Dermis blood vessel endothelial cell (primary cell): Measurements from ENCODE around the gene CXorf49B. TPM values are rescaled to one million over a fixed set of nuclear protein-coding genes. Genes with fewer than 3 reads are reported as not detected.
"Not testable (repeated sequence)": the region's sequence is repeated elsewhere in the genome, so short reads cannot be mapped to it uniquely, and the experiment has no call there.

ENCODE experiments used
- DNase-seq: peaks from one replicate; pipeline ENCODE4 v3.0.0; 2010
- total RNA-seq: library from RNA; depleted of rRNA; stranded (reverse); fragments of >200 nt; gene quantifications from 2 replicates; pipeline ENCODE4 v1.2.3, GENCODE V29; 2014

Gene CXorf49B
- total RNA-seq, result not detected in 2 replicates

- not testable (repeated sequence) for DNase-seq
Measured at GRCh38 chrX:71763049-71763448, at the start of gene CXorf49B. CXorf49B (plus strand) TSS chrX:71763349; CDS start chrX:71763424, 75 bp downstream.

DNA sequence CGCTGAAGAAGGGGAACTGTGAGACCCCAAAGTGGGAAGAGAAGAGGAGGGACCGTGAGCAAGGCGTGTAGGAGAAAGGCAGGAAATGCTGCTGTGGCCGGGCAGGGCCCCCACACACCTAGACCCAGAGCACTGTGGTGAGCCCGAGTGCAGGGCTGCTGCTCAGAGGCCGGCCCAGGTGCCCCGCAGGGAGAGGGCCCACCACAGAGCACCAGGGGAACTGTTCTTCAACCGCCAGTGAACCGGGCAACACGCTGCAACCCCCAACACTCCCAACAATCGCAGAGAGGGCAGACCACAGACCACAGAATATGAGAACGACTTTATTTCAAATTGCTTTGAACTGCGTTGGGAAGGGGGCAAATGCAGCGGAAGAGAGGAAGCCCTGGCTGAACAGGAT, 49.1 kb upstream of the CXorf49B start:
- not testable (repeated sequence) for DNase-seq

DNA sequence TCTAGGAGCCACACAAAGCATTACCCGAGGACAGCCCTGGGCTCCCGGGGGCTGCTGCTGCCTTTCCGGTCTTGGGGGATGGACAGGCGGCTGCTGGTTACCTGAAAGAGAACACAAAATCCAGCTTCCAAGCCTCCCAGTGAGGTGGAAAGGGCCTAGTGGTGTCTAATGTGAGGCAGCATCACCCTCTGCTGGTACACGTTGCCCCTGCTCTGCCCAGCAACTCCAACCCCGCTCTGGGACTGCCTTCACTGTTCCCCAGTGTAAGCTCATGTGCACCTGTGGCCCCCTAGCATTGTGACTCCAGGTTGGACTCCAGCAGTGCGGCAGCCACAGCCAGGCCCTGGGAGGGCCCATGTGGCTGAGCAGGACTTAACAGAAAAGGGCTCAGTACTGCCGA, 47.6 kb upstream of the CXorf49B start:
- not testable (repeated sequence) for DNase-seq

DNA sequence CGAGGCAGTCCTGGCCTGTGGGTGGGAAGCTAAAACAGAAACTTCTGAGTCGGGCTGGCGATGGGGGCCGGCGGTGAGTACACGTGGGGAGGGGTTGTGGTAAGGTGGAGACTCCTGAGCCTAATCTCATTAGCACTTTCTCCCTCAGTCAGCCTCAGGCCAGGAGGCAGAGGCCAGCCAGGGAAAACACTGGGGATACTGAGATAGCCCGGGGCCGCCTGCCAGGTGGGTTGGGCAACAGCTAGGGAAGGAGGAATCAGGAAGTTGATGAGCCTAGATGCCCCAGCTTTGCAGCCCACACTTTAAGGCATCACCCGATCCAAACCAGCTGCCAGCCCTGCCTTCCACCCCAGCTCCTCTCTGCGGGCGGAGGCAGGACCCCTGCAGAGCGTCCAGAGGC, 46.8 kb upstream of the CXorf49B start:
- not testable (repeated sequence) for DNase-seq

- DNase-seq, result not testable (repeated sequence)
Measured at GRCh38 chrX:71718185-71718584, 45.0 kb upstream of the CXorf49B start, which contains the start of gene CXorf49. CXorf49 (minus strand) TSS chrX:71718285; CDS start chrX:71718151, 134 bp downstream.

DNA sequence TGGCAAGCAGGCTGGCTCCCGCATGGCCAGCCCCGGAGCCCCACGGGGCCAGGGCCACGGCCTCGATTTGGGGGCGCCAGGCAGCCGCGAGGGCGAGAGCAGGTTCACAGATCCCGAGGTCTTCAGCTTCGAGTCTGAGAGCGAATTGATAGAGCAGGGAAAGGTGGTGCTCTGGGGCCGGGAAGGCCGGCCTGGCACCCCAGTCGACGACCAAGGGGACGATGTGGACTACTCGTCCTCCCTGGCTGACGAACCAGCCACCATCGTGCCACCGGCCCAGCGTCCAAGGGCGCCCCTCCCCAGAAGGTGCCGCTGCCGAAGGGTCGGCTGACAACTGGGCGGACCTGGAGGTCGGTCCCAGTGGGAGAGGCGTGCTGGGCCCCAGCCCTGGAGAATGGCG, 44.0 kb upstream of the CXorf49B start:
- not testable (repeated sequence) for DNase-seq

GRCh38 chrX:71720289-71720886, 42.8 kb upstream of the CXorf49B start:
- not testable (repeated sequence) for DNase-seq

GRCh38 chrX:71760688-71761281, 2.4 kb upstream of the CXorf49B start:
- not testable (repeated sequence) for DNase-seq

DNA sequence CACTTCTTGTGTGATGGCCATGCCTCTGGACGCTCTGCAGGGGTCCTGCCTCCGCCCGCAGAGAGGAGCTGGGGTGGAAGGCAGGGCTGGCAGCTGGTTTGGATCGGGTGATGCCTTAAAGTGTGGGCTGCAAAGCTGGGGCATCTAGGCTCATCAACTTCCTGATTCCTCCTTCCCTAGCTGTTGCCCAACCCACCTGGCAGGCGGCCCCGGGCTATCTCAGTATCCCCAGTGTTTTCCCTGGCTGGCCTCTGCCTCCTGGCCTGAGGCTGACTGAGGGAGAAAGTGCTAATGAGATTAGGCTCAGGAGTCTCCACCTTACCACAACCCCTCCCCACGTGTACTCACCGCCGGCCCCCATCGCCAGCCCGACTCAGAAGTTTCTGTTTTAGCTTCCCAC, 1.7 kb downstream of the CXorf49B start:
- not testable (repeated sequence) for DNase-seq

DNA sequence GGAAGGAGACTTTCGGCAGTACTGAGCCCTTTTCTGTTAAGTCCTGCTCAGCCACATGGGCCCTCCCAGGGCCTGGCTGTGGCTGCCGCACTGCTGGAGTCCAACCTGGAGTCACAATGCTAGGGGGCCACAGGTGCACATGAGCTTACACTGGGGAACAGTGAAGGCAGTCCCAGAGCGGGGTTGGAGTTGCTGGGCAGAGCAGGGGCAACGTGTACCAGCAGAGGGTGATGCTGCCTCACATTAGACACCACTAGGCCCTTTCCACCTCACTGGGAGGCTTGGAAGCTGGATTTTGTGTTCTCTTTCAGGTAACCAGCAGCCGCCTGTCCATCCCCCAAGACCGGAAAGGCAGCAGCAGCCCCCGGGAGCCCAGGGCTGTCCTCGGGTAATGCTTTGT, 2.5 kb downstream of the CXorf49B start:
- DNase-seq, result not testable (repeated sequence)

GRCh38 chrX:71767134-71767533, 4.0 kb downstream of the CXorf49B start:
- DNase-seq, result not testable (repeated sequence)

- DNase-seq, result not testable (repeated sequence)
Measured at GRCh38 chrX:71778322-71778721, 15.2 kb downstream of the CXorf49B start.

GRCh38 chrX:71782225-71782949, 19.2 kb downstream of the CXorf49B start:
- DNase-seq, result not testable (repeated sequence)

DNA sequence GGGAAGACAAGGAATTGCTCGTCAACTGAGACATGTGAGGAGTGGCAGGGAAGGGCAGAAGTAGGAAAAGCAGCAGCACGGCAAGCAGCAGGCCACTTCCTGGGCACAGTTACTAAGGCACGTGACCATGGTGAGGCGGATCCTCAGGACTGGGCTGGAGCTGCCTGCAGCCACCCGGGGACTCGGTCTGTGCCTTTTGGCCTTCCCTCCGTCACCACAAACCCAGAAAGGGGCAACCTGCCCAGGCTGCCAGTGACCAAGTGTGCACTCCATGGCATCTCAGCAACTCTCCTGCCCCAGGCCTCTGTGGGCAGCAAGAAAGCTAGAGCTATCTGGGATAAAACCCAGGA, 19.8 kb downstream of the CXorf49B start:
- not testable (repeated sequence) for DNase-seq

- DNase-seq, result not testable (repeated sequence)
Measured at GRCh38 chrX:71783569-71784347, 20.6 kb downstream of the CXorf49B start.

DNA sequence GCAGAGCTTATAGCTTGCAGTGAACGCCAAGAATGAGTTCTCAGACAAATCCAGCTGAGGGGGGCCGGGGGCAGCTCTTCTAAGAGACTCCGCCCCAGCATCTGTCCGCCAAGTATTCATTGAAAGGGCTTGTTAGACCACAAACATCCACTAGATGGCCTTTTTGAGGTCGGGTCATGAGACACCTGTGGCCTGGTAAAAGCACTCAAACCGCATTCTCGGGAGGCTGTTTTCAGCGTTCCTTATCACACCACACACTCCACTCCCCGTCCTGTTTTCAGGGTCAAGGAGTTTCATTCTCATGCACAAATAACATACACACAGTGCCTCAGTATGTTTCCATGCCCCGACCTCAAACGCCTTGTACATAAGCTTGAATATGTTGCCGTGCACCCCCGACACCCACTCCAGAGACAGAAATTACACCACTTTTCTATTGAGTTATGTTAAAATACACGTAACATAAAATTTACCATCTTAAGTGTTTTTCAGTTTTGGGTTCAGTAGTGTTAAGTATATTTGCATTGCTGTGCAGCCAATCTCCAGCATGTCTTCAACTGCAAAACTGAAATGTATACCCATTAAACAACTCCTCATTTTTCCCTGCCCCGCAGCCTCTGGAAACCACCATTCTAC, 21.3 kb downstream of the CXorf49B start:
- not testable (repeated sequence) for DNase-seq

DNA sequence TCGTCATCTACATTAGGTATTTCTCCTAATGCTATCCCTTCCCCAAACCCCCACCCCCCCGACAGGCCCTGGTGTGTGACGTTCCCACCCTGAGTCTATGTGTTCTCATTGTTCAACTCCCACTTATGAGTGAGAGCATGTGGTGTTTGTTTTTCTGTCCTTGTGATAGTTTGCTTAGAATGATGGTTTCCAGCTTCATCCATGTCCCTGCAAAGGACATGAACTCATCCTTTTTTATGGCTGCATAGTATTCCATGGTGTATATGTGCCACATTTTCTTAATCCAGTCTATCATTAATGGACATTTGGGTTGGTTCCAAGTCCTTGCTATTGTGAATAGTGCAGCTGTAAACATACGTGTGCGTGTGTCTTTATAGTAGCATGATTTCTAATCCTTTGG, 43.3 kb downstream of the CXorf49B start:
- not testable (repeated sequence) for DNase-seq

DNA sequence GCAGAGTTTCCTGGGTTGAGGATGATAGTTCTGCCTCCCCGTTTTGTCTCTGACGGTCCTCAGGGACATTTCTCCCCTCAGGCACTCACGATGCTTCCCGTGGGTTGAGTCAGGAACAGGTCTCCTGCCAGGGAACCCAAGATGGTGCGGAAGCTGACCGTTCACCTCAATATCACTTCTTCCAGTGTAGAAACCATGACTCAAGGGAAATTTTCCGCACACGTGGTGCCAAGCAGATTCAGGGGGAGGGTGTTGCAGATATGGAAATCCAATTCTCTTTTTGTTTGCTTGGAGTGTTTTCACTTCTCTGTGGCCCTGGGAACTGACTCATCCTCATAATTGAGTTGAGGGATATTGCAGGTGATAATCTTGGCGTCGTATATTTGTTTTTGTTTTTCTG, 46.7 kb downstream of the CXorf49B start:
- no peak for DNase-seq

DNA sequence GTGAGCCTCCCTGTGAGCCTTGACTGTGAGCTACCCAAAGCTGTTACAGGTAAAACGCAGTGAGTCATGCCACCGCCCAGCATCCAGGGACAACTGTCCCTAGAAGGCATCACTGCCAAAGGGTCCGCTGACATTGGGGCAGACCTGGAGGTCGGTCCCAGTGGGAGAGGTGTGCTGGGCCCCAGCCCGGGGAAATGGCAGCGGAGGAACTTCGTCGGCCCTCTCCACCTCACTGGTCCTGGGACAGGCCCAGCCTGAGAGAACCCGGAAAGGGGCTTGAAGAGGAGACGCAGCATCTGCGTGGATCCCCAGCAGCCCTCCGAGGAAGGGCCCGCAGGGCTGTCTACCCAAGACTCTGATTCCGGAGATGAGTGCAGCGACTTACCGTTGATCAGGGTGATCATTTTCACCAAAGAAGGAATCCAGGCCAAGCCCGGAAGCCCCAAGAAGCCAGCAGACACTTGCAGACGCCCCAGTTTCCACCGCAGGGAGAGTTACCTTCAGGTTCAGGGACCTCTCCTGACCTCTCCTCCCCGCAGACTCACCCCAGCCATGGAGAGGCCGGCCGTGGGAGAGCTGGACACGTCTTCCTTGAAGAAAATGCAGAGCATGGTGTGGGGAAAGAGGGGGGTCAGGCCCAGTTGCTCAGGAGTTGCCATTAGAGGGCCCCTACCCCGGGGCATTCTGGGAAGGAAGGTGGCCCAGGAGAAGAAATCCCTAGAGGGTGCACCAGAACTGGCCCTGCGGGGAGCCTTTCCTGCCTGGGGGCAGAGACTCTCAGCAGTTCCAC, 51.2 kb downstream of the CXorf49B start:
- DNase-seq, result no peak

DNA sequence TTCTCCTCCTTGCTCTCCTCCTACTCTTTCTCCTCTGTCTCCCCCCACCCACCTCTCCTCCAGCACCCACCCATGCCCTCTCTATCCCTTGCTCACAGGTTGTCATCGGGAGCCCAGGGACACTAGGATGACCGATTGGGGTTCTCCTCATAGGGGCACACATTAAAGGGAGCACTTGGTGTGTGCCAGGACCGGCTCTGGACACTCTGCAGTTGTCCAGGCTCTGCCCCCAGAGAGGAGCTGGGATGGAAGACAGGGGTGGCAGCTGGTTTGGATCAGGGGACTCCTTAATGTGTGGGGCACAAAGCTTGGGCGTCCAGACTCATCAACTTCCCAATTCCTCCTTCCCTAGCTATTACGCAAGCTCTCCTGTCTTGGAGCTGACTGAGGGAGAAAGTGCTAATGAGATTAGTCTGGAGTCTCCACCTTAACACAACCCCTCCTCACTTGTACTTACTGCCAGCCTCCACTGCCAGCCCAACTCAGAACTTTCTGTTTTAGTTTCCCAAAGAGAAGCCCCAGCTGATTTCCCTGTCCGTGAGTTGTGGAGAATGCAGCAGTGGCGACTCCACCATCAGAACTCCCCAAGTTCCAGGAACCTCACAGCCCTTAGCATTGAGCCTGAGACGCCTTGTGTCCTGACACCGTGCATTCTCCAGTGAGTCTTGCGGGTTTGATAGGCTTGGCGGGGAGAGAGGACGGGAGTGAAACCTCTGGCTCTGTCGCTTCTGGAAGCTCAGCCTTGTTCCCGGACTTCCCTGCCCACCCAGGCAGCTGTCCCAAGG, 52.2 kb downstream of the CXorf49B start:
- no peak for DNase-seq

DNA sequence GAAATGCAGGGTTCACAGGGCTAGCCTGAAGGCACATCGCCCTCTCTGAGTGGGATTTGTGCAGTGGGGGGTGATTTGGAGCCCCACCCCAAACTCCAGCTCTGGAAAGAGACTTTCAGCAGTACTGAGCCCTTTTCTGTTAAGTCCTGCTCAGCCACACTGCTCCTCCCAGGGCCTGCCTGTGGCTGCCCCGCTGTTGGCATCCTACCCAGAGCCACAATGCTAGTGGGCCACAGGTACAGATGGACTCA, 52.7 kb downstream of the CXorf49B start:
- DNase-seq, result no peak
